ENCODE results near the gene DGCR2. TPM values are rescaled to one million over a fixed set of nuclear protein-coding genes. Genes with fewer than 3 reads are reported as not detected.

Gene DGCR2
- total RNA-seq, 1 experiment from 2014 or later, result 41.1 TPM

DNA sequence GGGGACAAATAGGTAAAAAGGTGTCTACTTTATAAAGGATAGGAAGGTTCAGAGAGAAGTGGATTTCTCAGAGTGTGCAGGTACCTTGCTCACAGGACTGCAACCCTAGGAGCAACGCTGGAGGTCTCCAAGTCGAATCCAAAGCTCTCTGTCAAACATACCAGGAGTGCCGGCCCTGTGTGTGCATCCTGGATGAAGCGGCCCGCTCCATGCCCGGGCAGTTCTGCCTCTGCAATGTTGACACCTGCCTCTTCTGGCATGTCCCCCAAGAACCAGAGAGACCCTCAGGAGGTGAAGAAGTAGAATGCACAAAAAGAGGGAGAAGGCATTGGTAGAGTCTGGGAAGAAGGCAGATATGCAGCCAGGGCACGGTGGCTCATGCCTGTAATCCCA is 5.8 kb upstream of the DGCR2 start:
- TF ChIP-seq CTCF (conservative IDR thresholded peaks at IDR 0.05; ENCODE audit: low read depth, low read length) (no peak), EZH2 (IDR thresholded peaks at IDR 0.05; ENCODE audit: borderline replicate concordance, low read depth, low read length, poor library complexity, severe bottlenecking) (no peak)
- Histone ChIP-seq H3K27me3 (replicated peaks; ENCODE audit: insufficient read depth, low read depth, low read length, poor library complexity) (no peaks in the 10 kb centered on the region), H3K9me3 (ENCODE audit: low read depth, low read length, poor library complexity, severe bottlenecking) (no peaks in the 10 kb centered on the region), H3K4me1 (ENCODE audit: insufficient read depth, low read length, poor library complexity, severe bottlenecking) (peaks cover 2% of the 10 kb centered on the region), H3K4me3 (ENCODE audit: low read depth, low read length, poor library complexity, severe bottlenecking) (no peak overlapping the region), H3K27ac (ENCODE audit: low read depth, low read length, poor library complexity, severe bottlenecking) (no peak overlapping the region), H3K36me3 (ENCODE audit: insufficient read depth, low read length, poor library complexity, severe bottlenecking) (no peaks in the 10 kb centered on the region)
- BruUV-seq (replicated peaks), result no TSS peak
- intact Hi-C loops (cut with micrococcal nuclease; ENCODE audit: unreplicated experiment), result no loop called here
- ChIA-PET POLR2A (ENCODE audit: low non-redundant PET) (no interaction called here), CTCF (interaction anchor here (0.6 kb wide), 1 partner anchor 99 kb away, joined by 3 read pairs; no protein-coding TSS in a partner anchor)
- no peak for DNase-seq (ENCODE audit: low spot score)

- Histone ChIP-seq H3K9me3 (ENCODE audit: low read depth, low read length, poor library complexity, severe bottlenecking) (no peaks in the 10 kb centered on the region), H3K36me3 (ENCODE audit: insufficient read depth, low read length, poor library complexity, severe bottlenecking) (no peaks in the 10 kb centered on the region), H3K4me3 (ENCODE audit: low read depth, low read length, poor library complexity, severe bottlenecking) (no peak overlapping the region), H3K27me3 (replicated peaks; ENCODE audit: insufficient read depth, low read depth, low read length, poor library complexity) (no peaks in the 10 kb centered on the region), H3K27ac (ENCODE audit: low read depth, low read length, poor library complexity, severe bottlenecking) (no peak overlapping the region), H3K4me1 (ENCODE audit: insufficient read depth, low read length, poor library complexity, severe bottlenecking) (peaks cover 6% of the 10 kb centered on the region)
- BruUV-seq (replicated peaks), result no TSS peak
- intact Hi-C loops (cut with micrococcal nuclease; ENCODE audit: unreplicated experiment), result no loop called here
- POLR2A ChIA-PET (ENCODE audit: low non-redundant PET), result no interaction called here
- CTCF ChIA-PET, result interaction anchor here (0.6 kb wide), 1 partner anchor 100 kb away, joined by 3 read pairs; no protein-coding TSS in a partner anchor
- DNase-seq (ENCODE audit: low spot score), result no peak
- no peak for TF ChIP-seq EZH2 (IDR thresholded peaks at IDR 0.05; ENCODE audit: borderline replicate concordance, low read depth, low read length, poor library complexity, severe bottlenecking)
- no peak for TF ChIP-seq CTCF (conservative IDR thresholded peaks at IDR 0.05; ENCODE audit: low read depth, low read length)
Measured at GRCh38 chr22:19127329-19128008, 5.3 kb upstream of the DGCR2 start.

DNA sequence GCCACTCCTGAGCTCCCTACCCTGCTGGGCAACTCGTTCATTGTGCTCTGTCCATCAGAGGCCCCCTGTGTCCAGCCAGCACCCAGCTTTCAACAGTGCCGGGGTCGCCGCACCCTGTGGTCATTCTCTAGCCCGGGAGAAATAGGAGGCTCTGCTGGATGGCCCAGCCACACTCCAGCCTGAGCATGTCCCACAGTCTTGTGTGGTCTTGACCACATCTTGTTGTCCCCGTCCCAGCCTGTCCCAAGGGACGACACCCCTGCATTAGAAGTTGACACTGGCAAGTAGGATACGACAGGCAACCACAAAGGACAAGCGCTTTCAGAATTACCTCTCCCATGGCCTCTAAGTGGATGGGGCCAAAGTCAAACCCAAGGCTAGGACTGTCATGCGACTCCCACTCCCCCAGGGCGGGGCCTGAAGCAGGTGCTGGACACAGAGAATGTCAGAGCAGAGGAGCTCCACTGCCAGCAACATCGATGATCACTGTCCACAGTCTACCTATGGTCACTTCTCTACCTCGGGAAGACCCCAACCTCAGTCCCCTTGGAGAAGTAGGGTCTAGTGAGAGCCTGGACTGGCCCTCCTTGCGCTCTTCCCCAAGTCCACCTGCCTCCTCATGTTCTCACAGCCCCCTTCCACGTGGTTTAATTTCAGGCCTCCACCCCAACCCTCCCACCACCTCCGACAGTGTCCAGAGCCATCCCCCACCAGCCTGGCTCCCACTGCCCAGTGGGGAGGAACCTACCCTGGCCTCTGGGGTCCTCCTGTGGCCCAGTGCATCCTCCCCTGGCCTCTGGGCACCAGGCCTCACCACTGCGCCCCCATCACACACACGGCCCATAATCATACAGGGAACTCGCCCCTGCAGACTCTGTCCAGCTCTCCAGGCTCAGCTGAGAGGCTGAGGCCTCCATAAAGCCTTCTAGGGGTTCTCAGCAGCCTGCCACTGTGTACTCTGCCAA is 4.4 kb upstream of the DGCR2 start:
- no peak for DNase-seq (ENCODE audit: low spot score)
- ChIA-PET CTCF (no interaction called here), POLR2A (ENCODE audit: low non-redundant PET) (no interaction called here)
- H3K27me3 ChIP-seq (replicated peaks; ENCODE audit: insufficient read depth, low read depth, low read length, poor library complexity), result no peaks in the 10 kb centered on the region
- no peak overlapping the region for H3K27ac ChIP-seq (ENCODE audit: low read depth, low read length, poor library complexity, severe bottlenecking)
- H3K9me3 ChIP-seq (ENCODE audit: low read depth, low read length, poor library complexity, severe bottlenecking), result no peaks in the 10 kb centered on the region
- peaks cover 6% of the 10 kb centered on the region for H3K4me1 ChIP-seq (ENCODE audit: insufficient read depth, low read length, poor library complexity, severe bottlenecking)
- no peak for TF ChIP-seq EZH2 (IDR thresholded peaks at IDR 0.05; ENCODE audit: borderline replicate concordance, low read depth, low read length, poor library complexity, severe bottlenecking)
- no peak for TF ChIP-seq CTCF (conservative IDR thresholded peaks at IDR 0.05; ENCODE audit: low read depth, low read length)
- BruUV-seq (replicated peaks), result no TSS peak
- no peaks in the 10 kb centered on the region for H3K36me3 ChIP-seq (ENCODE audit: insufficient read depth, low read length, poor library complexity, severe bottlenecking)
- no peak overlapping the region for H3K4me3 ChIP-seq (ENCODE audit: low read depth, low read length, poor library complexity, severe bottlenecking)
- intact Hi-C loops (cut with micrococcal nuclease; ENCODE audit: unreplicated experiment), result no loop called here
